AG08395 (cell line): ENCODE data around the gene F7.
"Not testable (repeated sequence)": the region's sequence is repeated elsewhere in the genome, so short reads cannot be mapped to it uniquely, and the experiment has no call there.

Experiments
- DNase-seq: peaks from one replicate; pipeline ENCODE4 v3.0.0; 2012; ENCODE audit warnings: mixed read lengths, low spot score

Gene F7

GRCh38 chr13:113072376-113072775, 33.2 kb upstream of the F7 start:
- DNase-seq, result no peak

- DNase-seq, result no peak
These were observed 31.6 kb upstream of the F7 start for GRCh38 chr13:113073942-113074341.

- no peak for DNase-seq
These were observed 31.2 kb upstream of the F7 start for GRCh38 chr13:113074401-113074800.

GRCh38 chr13:113074876-113075275, 30.7 kb upstream of the F7 start:
- DNase-seq, result no peak

- no peak for DNase-seq
These were observed 29.9 kb upstream of the F7 start for GRCh38 chr13:113075711-113076110.

GRCh38 chr13:113076681-113077401, 28.8 kb upstream of the F7 start:
- no peak for DNase-seq

- no peak for DNase-seq
These were observed 28.0 kb upstream of the F7 start for GRCh38 chr13:113077566-113077952.

GRCh38 chr13:113077953-113078901, 27.4 kb upstream of the F7 start:
- no peak for DNase-seq

- no peak for DNase-seq
These were observed 26.4 kb upstream of the F7 start for GRCh38 chr13:113078902-113079780.

- DNase-seq, result not testable (repeated sequence)
These were observed 25.9 kb upstream of the F7 start for GRCh38 chr13:113079781-113080080.

- no peak for DNase-seq
These were observed 25.2 kb upstream of the F7 start for GRCh38 chr13:113080361-113080831.

- no peak for DNase-seq
These were observed 24.6 kb upstream of the F7 start for GRCh38 chr13:113080901-113081521.

GRCh38 chr13:113082198-113083021, 23.2 kb upstream of the F7 start:
- DNase-seq, result no peak

- DNase-seq, result no peak
These were observed 22.6 kb upstream of the F7 start for GRCh38 chr13:113083022-113083373.

- no peak for DNase-seq
These were observed 22.1 kb upstream of the F7 start for GRCh38 chr13:113083402-113084061.

GRCh38 chr13:113084094-113084942, 21.3 kb upstream of the F7 start:
- DNase-seq, result no peak

GRCh38 chr13:113084943-113085540, 20.5 kb upstream of the F7 start:
- no peak for DNase-seq

- DNase-seq, result no peak
These were observed 19.4 kb upstream of the F7 start for GRCh38 chr13:113086031-113086750.
